Hematopoietic multipotent progenitor cell treated with erythropoietin and hydrocortisone succinate and interleukin-3 and kit ligand, for 17 days (in vitro differentiated cells): Measurements from ENCODE around the gene GPR176.

Experiments used
- DNase-seq: peaks from one replicate; pipeline ENCODE4 v3.0.0-alpha.2; 2015; ENCODE audit warnings: low spot score

Gene GPR176

GRCh38 chr15:39919748-39920509, at the start of gene GPR176:
Gene GPR176, minus strand, starts transcription at chr15:39920266. Its CDS starts 240 bp downstream, at chr15:39920026.
- no peak for DNase-seq

GRCh38 chr15:39969002-39969394, 48.9 kb upstream of the GPR176 start:
- no peak for DNase-seq

GRCh38 chr15:39968273-39969001, 48.4 kb upstream of the GPR176 start:
- DNase-seq = no peak

- DNase-seq = no peak
Observed at GRCh38 chr15:39966521-39966920, 46.5 kb upstream of the GPR176 start.

DNA sequence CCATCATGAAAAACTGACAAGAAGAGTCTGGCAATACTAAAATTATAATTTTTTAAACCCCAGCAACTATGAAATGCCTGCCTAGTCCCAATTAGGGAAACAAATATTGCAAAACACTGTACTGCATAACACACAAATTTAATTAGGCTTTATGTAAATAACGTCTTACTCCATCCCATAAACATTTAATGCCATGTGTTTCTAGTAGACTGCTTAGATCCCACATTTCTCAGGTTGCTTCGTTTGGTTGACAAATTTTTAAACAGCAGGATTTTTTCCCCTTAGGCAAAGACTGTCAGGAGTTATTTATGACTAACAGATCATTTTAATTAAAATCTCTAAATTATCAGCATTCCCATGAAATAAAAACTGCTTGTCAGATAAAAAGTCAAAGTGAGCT, 43.7 kb upstream of the GPR176 start:
- no peak for DNase-seq

- DNase-seq = no peak
Observed at GRCh38 chr15:39961051-39961450, 41.0 kb upstream of the GPR176 start.

DNA sequence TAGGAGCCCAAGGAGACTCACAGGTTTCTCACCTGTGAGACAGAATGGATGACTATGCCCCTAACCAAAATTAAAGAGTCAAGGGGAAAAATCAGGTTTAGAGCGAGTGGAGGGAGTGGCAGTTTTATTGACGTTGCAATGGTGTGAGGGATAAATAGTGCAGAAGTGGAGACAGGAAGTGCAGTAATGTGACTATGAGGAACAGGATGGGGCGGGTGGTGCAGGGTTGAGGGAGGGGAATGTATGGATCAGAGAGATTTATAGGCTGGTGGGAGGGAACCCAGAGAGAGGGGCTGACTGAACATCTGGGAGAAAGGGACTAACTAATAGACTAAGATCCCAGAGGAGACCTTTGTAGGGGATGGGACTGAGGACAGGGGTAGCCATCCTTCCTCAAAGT, 40.3 kb upstream of the GPR176 start:
- DNase-seq = no peak

DNA sequence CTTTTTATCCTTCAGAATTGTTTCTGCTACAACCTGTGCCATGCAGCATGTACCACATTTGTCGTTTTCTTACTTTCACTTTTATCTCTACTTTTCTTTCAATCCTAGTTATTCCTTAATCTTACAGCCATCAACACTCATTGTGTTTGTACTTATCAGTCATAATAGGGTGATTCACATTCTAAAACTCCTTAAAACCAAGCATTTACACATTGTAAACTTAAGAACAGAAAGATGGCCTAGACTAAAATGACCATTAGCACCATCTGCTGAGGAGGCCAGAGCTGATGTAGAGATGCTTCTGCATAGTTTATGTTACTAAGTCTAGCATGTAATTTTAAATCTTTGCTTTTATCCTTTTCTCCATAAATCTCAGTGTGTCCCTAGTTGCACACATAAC, 39.3 kb upstream of the GPR176 start:
- no peak for DNase-seq

DNA sequence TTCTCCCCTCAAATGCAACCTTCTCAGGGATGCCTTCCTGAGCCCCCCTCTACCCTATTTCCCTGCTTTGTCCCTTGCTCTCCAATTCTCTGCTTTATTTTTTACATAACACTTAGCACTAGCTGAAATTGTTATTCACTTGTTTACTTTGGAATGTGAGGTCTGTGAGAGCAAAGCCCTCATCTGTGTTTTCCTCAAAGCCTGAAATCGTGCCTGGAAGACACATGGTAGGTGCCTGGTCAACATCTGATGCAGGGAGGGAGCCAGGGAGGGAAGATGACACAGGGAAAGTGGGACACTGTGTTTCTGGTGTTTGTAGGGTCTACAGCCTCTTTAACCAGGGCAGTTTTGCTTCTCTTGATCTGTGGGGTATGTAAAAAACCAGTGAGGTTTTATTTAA, 37.4 kb upstream of the GPR176 start:
- no peak for DNase-seq

DNA sequence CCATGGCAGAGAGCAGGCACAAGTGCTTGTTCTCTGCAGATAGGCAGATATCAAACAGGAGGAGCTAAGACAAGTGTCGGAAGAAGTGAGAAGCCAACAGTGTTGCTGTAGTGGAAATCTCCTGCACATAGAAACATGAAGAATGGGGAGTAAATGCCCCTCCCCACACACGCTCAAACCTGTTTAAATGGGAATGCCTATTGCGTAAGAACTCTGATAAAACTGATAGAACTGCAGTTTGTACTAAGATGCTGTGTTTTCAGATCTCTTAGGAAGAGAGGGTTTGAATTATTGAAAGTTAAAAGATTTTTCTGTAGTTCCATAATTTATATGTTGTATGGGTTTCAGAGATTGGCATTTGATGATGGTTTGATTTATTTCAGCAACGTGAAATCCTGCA, 33.5 kb upstream of the GPR176 start:
- DNase-seq = no peak

- DNase-seq = no peak
Observed at GRCh38 chr15:39951561-39951960, 31.5 kb upstream of the GPR176 start.

GRCh38 chr15:39948817-39949216, 28.8 kb upstream of the GPR176 start:
- no peak for DNase-seq

- no peak for DNase-seq
Observed at GRCh38 chr15:39947401-39948197, 27.5 kb upstream of the GPR176 start.

DNA sequence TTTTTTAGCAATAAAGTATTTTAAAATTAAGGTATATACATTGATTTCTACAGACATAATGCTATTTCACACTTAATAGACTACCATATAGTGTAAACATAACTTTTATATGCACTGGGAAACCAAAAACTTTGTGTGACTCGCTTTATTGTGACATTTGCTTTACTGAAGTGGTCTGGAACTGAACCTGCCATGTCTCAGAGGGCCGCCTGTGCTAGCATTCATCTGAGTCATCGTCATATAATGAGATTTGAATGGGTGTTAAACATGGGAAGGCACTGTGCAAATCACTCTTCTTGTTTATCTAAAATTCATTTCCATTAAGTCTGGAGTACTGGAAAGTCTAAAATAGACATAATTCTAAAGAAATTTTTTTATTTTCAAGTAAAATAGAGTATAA, 26.8 kb upstream of the GPR176 start:
- no peak for DNase-seq

GRCh38 chr15:39944726-39945125, 24.7 kb upstream of the GPR176 start:
- DNase-seq = no peak

DNA sequence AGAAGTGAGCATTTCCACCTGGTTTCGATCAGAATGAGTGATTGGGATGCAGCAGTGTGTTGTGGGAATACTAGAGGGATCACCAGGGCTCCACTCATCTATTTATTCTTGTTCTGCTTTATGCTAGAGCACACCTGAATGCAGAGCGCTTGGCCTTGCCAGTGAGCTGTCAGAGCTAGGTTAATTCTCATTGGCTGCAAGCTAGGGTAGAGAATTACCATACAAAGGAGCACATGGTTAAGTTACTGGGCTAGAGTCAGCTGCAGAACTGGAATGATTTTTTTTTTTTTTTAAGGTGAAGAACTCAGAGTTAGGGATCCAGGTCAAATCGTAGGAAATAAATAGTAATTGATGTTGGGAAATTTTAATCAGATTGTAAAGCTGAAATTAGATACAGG, 22.7 kb upstream of the GPR176 start:
- DNase-seq = no peak

DNA sequence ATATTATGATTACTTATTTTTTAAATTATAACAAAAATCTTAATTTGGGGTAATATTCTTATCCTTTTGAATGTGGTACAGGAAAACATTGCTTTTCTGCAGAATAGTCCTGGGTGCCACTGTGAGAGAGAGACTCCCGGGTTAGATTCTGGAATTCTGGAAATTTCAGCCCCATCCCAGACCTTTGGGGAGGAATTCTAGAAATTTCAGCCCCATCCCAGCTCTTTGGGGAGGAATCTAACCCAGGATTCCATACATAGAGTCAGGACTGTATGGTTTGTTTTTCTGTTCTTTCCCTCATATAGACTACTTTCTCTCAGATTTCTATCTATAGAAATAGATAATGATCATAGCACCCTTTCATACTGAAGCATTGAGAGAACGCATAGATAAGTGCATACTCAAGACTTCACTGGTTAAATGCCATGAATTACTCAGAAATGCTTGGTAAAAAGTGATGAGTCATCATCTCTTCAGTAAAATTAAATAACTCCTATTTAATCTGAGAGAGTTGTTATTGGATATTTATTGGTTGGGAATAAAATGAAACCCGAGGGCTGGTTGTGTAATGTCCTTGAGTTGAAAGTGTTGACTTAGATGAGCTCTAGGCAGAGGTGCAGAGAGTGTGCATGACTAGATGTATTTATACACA, 22.2 kb upstream of the GPR176 start:
- no peak for DNase-seq

DNA sequence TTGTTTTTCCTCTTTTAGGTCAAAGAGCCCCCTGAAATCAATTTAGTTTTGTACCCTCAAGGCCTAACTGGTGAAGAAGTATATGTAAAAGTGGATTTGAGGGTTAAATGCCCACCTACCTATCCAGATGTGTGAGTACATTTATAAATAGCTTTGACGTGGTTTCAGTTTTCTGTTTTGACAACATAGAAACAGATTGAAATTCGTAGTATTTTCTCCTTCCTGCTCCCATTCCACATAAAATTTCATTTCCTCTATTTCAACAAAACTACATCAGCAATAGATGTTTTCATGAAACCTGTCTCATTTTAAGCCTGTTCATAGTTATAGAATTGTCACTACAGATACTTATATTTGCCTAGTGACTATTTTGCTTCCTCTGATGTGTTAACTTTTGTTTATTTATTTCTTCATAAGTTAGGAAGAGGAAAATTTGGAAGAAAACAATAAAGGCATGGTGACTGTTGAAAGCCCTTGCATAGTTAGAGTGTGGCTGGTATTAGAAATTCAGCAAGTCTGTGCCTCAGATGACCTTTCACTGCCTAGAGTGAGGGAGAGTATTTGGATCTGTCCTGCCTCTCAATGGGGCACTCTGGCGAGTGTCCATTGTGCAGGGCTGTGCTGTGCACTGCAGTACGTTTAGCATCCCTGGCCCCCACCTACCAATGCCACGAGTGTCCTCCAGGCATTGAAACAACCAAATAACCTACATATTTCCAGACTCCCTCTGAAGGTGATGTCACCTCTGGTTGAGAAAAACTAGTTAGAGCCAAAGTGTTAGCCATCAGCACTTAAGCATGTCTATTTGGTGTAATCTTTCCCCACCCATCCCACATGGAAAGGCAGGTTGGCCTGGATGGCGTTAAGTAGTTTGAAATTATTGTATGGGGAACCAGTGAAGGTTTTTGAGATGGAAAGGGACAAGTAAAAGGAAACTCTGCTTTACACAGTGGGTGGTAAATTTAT, 19.7 kb upstream of the GPR176 start:
- DNase-seq = no peak

DNA sequence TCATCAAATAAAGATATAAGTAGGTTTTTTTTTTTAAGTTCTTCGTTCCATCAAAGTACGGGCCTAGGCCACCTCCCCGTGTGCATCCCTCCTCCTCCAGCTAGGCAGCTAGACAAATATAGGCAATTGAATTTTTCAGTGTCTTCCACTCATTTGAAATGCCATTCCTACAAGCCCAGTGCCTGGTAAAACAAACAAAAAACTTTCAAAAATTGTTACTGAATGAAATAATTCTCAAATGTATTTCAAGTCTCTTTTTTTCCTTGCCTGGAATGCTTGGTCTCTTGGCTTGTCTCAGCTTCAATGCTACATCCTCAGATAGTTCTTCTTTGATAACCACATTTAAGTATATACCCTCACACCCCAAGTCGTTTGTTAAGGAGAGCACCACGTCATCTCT, 17.6 kb upstream of the GPR176 start:
- DNase-seq = no peak

DNA sequence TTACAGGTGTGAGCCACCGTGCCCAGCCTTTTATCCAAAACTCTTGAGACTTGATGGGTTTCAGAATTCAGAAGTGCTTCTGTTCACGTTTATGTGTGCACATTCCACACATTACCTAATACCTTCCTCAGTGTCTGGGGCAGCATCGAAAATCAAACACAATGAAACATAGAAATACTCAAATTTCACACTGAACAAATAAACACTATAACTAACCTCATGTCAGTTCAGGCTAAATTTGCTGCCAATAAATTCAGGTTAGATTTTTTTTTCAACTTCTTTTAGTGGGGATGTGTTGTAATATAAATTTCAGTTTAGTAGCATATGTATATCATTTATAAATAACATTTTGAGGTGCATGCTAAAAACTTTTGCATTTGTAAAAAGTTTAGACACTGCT, 16.6 kb upstream of the GPR176 start:
- no peak for DNase-seq

GRCh38 chr15:39936187-39936586, 16.1 kb upstream of the GPR176 start:
- no peak for DNase-seq
